ENCODE results near the gene FAM13A.

Gene FAM13A

GRCh38 chr4:88807499-88807898 is 249.5 kb downstream of the FAM13A start:
- DNase-seq (ENCODE audit: low read depth) = no peak
- TF ChIP-seq CTCF (IDR thresholded peaks at IDR 0.05; ENCODE audit: control insufficient read depth, insufficient read depth, low read depth, low read length, missing control alignments) = no peak
- no peak overlapping the region for H3K4me3 ChIP-seq (ENCODE audit: control insufficient read depth, low read depth, low read length)

GRCh38 chr4:88804234-88804633 is 252.8 kb downstream of the FAM13A start:
- no peak for DNase-seq (ENCODE audit: low read depth)
- no peak overlapping the region for H3K4me3 ChIP-seq (ENCODE audit: control insufficient read depth, low read depth, low read length)
- TF ChIP-seq CTCF (IDR thresholded peaks at IDR 0.05; ENCODE audit: control insufficient read depth, insufficient read depth, low read depth, low read length, missing control alignments) = no peak

- H3K4me3 ChIP-seq (ENCODE audit: control insufficient read depth, low read depth, low read length) = no peak overlapping the region
- peak; percentile 87 for DNase-seq (ENCODE audit: low read depth)
- no peak for TF ChIP-seq CTCF (IDR thresholded peaks at IDR 0.05; ENCODE audit: control insufficient read depth, insufficient read depth, low read depth, low read length, missing control alignments)
Measured at GRCh38 chr4:88803600-88804096, 253.3 kb downstream of the FAM13A start.

GRCh38 chr4:88802585-88803286 is 254.2 kb downstream of the FAM13A start:
- no peak for DNase-seq (ENCODE audit: low read depth)

GRCh38 chr4:88802138-88802537 is 254.8 kb downstream of the FAM13A start:
- TF ChIP-seq CTCF (IDR thresholded peaks at IDR 0.05; ENCODE audit: control insufficient read depth, insufficient read depth, low read depth, low read length, missing control alignments) = no peak
- no peak overlapping the region for H3K4me3 ChIP-seq (ENCODE audit: control insufficient read depth, low read depth, low read length)
- DNase-seq (ENCODE audit: low read depth) = no peak

More at GRCh38 chr4:88802585-88803286, 254.2 kb downstream of the FAM13A start:
- TF ChIP-seq CTCF (IDR thresholded peaks at IDR 0.05; ENCODE audit: control insufficient read depth, insufficient read depth, low read depth, low read length, missing control alignments) = no peak
- H3K4me3 ChIP-seq (ENCODE audit: control insufficient read depth, low read depth, low read length) = no peak overlapping the region

- no peak for TF ChIP-seq CTCF (IDR thresholded peaks at IDR 0.05; ENCODE audit: control insufficient read depth, insufficient read depth, low read depth, low read length, missing control alignments)
- H3K4me3 ChIP-seq (ENCODE audit: control insufficient read depth, low read depth, low read length) = no peak overlapping the region
- no peak for DNase-seq (ENCODE audit: low read depth)
Measured at GRCh38 chr4:88799900-88800299, 257.1 kb downstream of the FAM13A start.

All from AG09309 (cell line).